T-helper 17 cell (primary cell): ENCODE data around the gene IL21. TPM values are rescaled to one million over a fixed set of nuclear protein-coding genes. Genes with fewer than 3 reads are reported as not detected.
"Not testable (repeated sequence)": the region's sequence is repeated elsewhere in the genome, so short reads cannot be mapped to it uniquely, and the experiment has no call there.

Experiments
- ATAC-seq: fragments of 150-1000 bp; cut with Tn5 transposase; 2 replicates; pipeline ENCODE4 v1.10.0; 2021; ENCODE audit warnings: mild to moderate bottlenecking, moderate library complexity
- DNase-seq, 3 donors: peaks; one replicate each; pipeline versions ENCODE4 v3.0.0 to v3.0.0-alpha.2; 2020 to 2021
- H3K9me3 ChIP-seq: one replicate; pipeline ENCODE4 v1.7.0; 2013; ENCODE audit warnings: low read length, mild to moderate bottlenecking; ENCODE audit not compliant: control insufficient read depth, poor library complexity, severe bottlenecking
- H3K27ac Mint-ChIP-seq: one replicate; pipeline ENCODE4 v1.8.0; 2022; ENCODE audit warnings: mild to moderate bottlenecking, moderate library complexity, mixed read lengths
- H3K27me3 Mint-ChIP-seq: one replicate; pipeline ENCODE4 v1.8.0; 2022; ENCODE audit warnings: mixed read lengths
- H3K36me3 Mint-ChIP-seq: one replicate; pipeline ENCODE4 v1.8.0; 2022; ENCODE audit warnings: low read depth, mixed read lengths
- H3K4me1 Mint-ChIP-seq: one replicate; pipeline ENCODE4 v1.8.0; 2022; ENCODE audit warnings: mild to moderate bottlenecking, mixed read lengths
- H3K4me3 Mint-ChIP-seq: one replicate; pipeline ENCODE4 v1.8.0; 2022; ENCODE audit warnings: mild to moderate bottlenecking, moderate library complexity, mixed read lengths
- total RNA-seq, 4 donors: library from RNA in 2 of 4; stranded (reverse) in 2 of 4; gene quantifications; one replicate each; pipeline ENCODE4 v1.2.3 and lab custom pipeline; 2022 to 2026

Gene IL21
- total RNA-seq, 2 donors from 2014 or later, result 0.77 to 0.91 TPM

GRCh38 chr4:122584519-122584918 is 36.3 kb downstream of the IL21 start:
- H3K4me3 Mint-ChIP-seq, result no peak overlapping the region
- ATAC-seq (peak; percentile 39), DNase-seq (no peak)
- H3K4me1 Mint-ChIP-seq, result peaks cover 22% of the 10 kb centered on the region
- peaks cover 2% of the 10 kb centered on the region for H3K36me3 Mint-ChIP-seq
- H3K27ac Mint-ChIP-seq, result peak overlapping the region; percentile 51
- no peaks in the 10 kb centered on the region for H3K27me3 Mint-ChIP-seq
- H3K9me3 ChIP-seq, result no peaks in the 10 kb centered on the region

DNA sequence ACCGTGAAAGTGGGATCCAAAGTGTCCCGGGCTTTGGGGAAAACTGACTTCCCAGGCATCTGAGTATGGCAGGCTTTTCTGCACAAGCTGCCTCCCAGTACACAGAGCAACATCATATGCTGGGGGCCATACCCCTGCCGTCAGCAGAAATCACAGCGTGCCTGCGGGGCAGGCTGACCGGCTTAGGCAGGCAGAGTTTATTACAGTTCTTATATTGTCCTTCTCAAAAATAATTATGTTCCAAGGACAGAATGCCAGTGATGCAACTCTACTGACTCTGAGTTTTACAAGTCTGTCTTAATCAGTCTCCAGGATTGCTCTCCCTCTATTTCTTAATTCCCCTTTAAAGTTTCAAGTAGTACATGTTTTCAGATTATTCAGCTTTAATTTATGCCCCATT is 37.0 kb downstream of the IL21 start:
- H3K27ac Mint-ChIP-seq, result peak overlapping the region; percentile 51
- H3K27me3 Mint-ChIP-seq, result no peaks in the 10 kb centered on the region
- DNase-seq (no peak), ATAC-seq (no peak)
- H3K9me3 ChIP-seq, result no peaks in the 10 kb centered on the region
- H3K4me3 Mint-ChIP-seq, result no peak overlapping the region
- peaks cover 2% of the 10 kb centered on the region for H3K36me3 Mint-ChIP-seq
- peaks cover 25% of the 10 kb centered on the region for H3K4me1 Mint-ChIP-seq

- DNase-seq (peak; percentile 15 to 58 (median 52)), ATAC-seq (peak; percentile 88)
- peak overlapping the region; percentile 74 for H3K4me3 Mint-ChIP-seq
- peaks cover 2% of the 10 kb centered on the region for H3K36me3 Mint-ChIP-seq
- H3K27ac Mint-ChIP-seq, result peak overlapping the region; percentile 95
- peaks cover 9% of the 10 kb centered on the region for H3K27me3 Mint-ChIP-seq
- peaks cover 22% of the 10 kb centered on the region for H3K4me1 Mint-ChIP-seq
- no peaks in the 10 kb centered on the region for H3K9me3 ChIP-seq
These were observed 42.8 kb downstream of the IL21 start for GRCh38 chr4:122577808-122578781.

GRCh38 chr4:122577189-122577553 is 43.7 kb downstream of the IL21 start:
- DNase-seq (no peak), ATAC-seq (no peak)
- H3K36me3 Mint-ChIP-seq, result peaks cover 2% of the 10 kb centered on the region
- H3K4me1 Mint-ChIP-seq, result peaks cover 22% of the 10 kb centered on the region
- peaks cover 9% of the 10 kb centered on the region for H3K27me3 Mint-ChIP-seq
- H3K27ac Mint-ChIP-seq, result peak overlapping the region; percentile 95
- no peaks in the 10 kb centered on the region for H3K9me3 ChIP-seq
- H3K4me3 Mint-ChIP-seq, result peak overlapping the region; percentile 47

DNA sequence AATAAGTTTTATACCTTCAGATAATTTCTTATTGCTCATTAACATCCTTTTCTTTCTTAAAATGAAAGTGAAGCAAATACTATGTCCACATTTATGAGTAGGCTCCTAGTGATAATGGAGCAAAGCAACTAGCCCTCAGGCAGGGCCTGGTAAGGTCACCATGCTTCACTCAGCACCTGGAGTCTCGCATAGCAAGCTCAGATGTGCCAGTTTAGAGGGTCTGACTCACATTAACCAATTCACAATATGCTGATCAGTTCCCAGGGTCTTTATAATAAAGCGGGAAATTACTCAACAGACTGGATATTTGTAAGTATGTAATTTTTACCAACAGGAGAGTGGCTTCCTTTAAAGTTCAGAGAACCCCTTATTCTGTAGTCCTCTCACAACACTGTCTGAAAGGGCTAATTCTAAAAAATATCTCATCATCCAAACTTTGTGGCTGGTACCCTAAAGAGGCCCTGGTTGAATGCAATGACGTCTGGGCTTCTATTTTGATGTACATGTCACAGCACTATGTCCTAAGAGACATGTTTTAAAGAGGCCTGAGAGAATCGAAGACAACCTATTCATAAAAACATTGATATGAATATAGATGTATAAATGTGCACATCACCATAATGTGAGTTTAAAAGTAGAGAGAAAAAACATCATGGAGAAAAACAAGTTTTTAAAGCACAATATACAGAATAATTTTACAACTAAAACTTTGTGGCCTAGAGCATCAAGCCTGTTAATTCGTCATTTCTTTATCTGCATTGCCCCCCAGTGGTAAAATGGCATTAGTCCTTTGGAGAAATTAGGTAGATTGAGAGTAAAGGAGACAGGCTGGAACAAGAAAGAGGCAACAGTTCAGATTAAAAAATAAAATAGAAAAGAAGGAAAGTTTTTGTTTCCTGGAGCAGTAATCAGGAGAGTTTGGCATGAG is 44.3 kb downstream of the IL21 start:
- peak overlapping the region; percentile 47 for H3K4me3 Mint-ChIP-seq
- peaks cover 22% of the 10 kb centered on the region for H3K4me1 Mint-ChIP-seq
- ATAC-seq, result no peak
- peaks cover 2% of the 10 kb centered on the region for H3K36me3 Mint-ChIP-seq
- H3K9me3 ChIP-seq, result no peaks in the 10 kb centered on the region
- peak overlapping the region; percentile 95 for H3K27ac Mint-ChIP-seq
- peaks cover 9% of the 10 kb centered on the region for H3K27me3 Mint-ChIP-seq
- DNase-seq, result peak in 1 of 3 donors; percentile 11

DNA sequence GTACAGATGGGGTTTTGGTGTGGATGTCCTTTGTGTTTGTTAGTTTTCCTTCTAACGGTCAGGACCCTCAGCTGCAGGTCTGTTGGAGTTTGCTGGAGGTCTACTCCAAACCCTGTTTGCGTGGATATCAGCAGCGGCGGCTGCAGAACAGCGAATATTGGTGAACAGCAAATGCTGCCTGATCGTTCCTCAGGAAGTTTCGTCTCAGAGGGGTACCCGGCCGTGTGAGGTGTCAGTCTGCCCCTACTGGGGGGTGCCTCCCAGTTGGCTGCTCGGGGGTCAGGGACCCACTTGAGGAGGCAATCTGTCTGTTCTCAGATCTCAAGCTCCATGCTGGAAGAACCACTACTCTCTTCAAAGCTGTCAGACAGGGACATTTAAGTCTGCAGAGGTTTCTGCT is 46.5 kb downstream of the IL21 start:
- not testable (repeated sequence) for DNase-seq, H3K4me3 Mint-ChIP-seq, H3K36me3 Mint-ChIP-seq, ATAC-seq, H3K9me3 ChIP-seq, H3K27me3 Mint-ChIP-seq, H3K27ac Mint-ChIP-seq
- peaks cover 18% of the 10 kb centered on the region for H3K4me1 Mint-ChIP-seq

DNA sequence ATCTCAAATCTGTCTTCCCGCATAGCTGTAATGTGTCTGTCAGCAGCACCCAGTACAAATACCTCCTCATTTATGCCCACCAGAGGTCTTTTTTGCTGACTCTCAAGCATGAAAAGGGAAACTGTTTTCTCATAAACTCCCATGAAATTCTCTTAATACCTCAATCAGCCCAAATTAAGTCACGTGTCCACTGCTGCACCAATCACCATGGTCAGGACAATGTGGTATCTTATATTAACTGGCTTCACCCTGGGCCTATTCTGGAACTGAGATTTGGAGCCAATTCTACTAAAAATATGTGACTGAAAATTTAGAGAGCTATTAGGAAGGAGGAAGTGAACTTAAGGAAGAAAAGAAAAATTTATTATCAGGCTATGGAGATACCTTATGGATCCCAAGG is 58.4 kb downstream of the IL21 start:
- Mint-ChIP-seq H3K36me3 (no peaks in the 10 kb centered on the region), H3K4me3 (no peak overlapping the region), H3K27ac (no peak overlapping the region), H3K27me3 (no peaks in the 10 kb centered on the region), H3K4me1 (no peaks in the 10 kb centered on the region)
- ATAC-seq, result no peak
- H3K9me3 ChIP-seq, result no peaks in the 10 kb centered on the region
- DNase-seq, result no peak

Other genes with a start within 250 kb of the IL21 start
- not detected for gene ADAD1, start 242.1 kb downstream of the IL21 start, total RNA-seq
- gene IL2, start 164.3 kb downstream of the IL21 start, total RNA-seq, result under 1 TPM; 0.76 to 0.85 TPM
- 1 to 10 TPM; 1.4 to 1.6 TPM for gene BBS12, start 111.6 kb upstream of the IL21 start, total RNA-seq
- under 1 TPM in 1 of 2 donors, not detected in 1; 0.31 TPM for gene FGF2, start 205.8 kb upstream of the IL21 start, total RNA-seq